OCI-LY1 (cell line): ENCODE results near the gene IDH3A.

Experiments used
- H2AFZ ChIP-seq: fragments of 200-600 bp; sonication (generic), shearing (Covaris generic); 2 replicates; pipeline ENCODE4 v1.6.0; 2014; ENCODE audit warnings: antibody characterized with exemption, mild to moderate bottlenecking, low read length
- H3F3A ChIP-seq: fragments of 200-600 bp; sonication (generic), shearing (Covaris generic); 2 replicates; pipeline ENCODE4 v1.6.0; 2014; ENCODE audit warnings: mild to moderate bottlenecking, antibody characterized with exemption, low read length, moderate library complexity; ENCODE audit not compliant: insufficient read depth
- H3K27ac ChIP-seq: fragments of 200-600 bp; sonication (generic); 2 replicates; pipeline ENCODE4 v1.5.1; 2014; ENCODE audit warnings: low read length, mixed run types, mild to moderate bottlenecking, low read depth; ENCODE audit not compliant: poor library complexity, severe bottlenecking
- H3K27me3 ChIP-seq: fragments of 200-600 bp; sonication (generic); 2 replicates; pipeline ENCODE4 v1.6.0; 2014; ENCODE audit warnings: antibody characterized with exemption, mild to moderate bottlenecking, low read length, moderate library complexity; ENCODE audit not compliant: insufficient read depth
- H3K36me3 ChIP-seq: fragments of 200-600 bp; sonication (generic); 2 replicates; pipeline ENCODE4 v1.6.1; 2014; ENCODE audit warnings: mild to moderate bottlenecking, antibody characterized with exemption, low read length, moderate library complexity, mixed read lengths; ENCODE audit not compliant: insufficient read depth
- H3K4me1 ChIP-seq: fragments of 200-600 bp; sonication (generic); 2 replicates; pipeline ENCODE4 v1.5.1; 2014; ENCODE audit warnings: mild to moderate bottlenecking, low read length, moderate library complexity; ENCODE audit not compliant: insufficient read depth, severe bottlenecking
- H3K4me2 ChIP-seq: fragments of 200-600 bp; sonication (generic), shearing (Covaris generic); 2 replicates; pipeline ENCODE4 v1.6.1; 2014; ENCODE audit warnings: low read length
- H3K4me3 ChIP-seq: fragments of 200-600 bp; sonication (generic); 2 replicates; pipeline ENCODE4 v1.5.1; 2014; ENCODE audit warnings: low read length, low read depth, mild to moderate bottlenecking, mixed read lengths; ENCODE audit not compliant: poor library complexity, severe bottlenecking
- H3K79me2 ChIP-seq: fragments of 200-600 bp; shearing (Covaris generic); 2 replicates; pipeline ENCODE4 v1.6.1; 2016; ENCODE audit warnings: mixed run types, low read length, mixed read lengths; ENCODE audit not compliant: insufficient read depth
- H3K9ac ChIP-seq: fragments of 200-600 bp; sonication (generic), shearing (Covaris generic); 2 replicates; pipeline ENCODE4 v1.6.1; 2014; ENCODE audit warnings: mild to moderate bottlenecking, low read length, mixed read lengths
- H3K9me2 ChIP-seq: fragments of 200-600 bp; sonication (generic), shearing (Covaris generic); 2 replicates; pipeline ENCODE4 v1.6.1; 2014; ENCODE audit warnings: low read depth, mild to moderate bottlenecking, low read length, mixed read lengths
- H3K9me3 ChIP-seq: fragments of 200-600 bp; shearing (Covaris generic); 2 replicates; pipeline ENCODE4 v1.6.1; 2014; ENCODE audit warnings: low read length, mixed read lengths
- H4K20me1 ChIP-seq: fragments of 200-600 bp; sonication (generic), shearing (Covaris generic); 2 replicates; pipeline ENCODE4 v1.6.0; 2016; ENCODE audit warnings: mild to moderate bottlenecking, low read length; ENCODE audit not compliant: insufficient read depth
- CTCF ChIP-seq: fragments of 200-600 bp; sonication (generic), shearing (Covaris generic); IDR thresholded peaks from 2 replicates; pipeline ENCODE4 v1.5.1; 2017; ENCODE audit warnings: mild to moderate bottlenecking, antibody characterized with exemption, low read length, moderate library complexity, mixed read lengths
- EZH2 ChIP-seq: fragments of 200-600 bp; sonication (generic), shearing (Covaris generic); IDR thresholded peaks from 2 replicates; pipeline ENCODE4 v1.8.0; 2017; ENCODE audit warnings: borderline replicate concordance, mixed run types, mild to moderate bottlenecking, antibody characterized with exemption, low read length, moderate library complexity, mixed read lengths

IDH3A gene

DNA sequence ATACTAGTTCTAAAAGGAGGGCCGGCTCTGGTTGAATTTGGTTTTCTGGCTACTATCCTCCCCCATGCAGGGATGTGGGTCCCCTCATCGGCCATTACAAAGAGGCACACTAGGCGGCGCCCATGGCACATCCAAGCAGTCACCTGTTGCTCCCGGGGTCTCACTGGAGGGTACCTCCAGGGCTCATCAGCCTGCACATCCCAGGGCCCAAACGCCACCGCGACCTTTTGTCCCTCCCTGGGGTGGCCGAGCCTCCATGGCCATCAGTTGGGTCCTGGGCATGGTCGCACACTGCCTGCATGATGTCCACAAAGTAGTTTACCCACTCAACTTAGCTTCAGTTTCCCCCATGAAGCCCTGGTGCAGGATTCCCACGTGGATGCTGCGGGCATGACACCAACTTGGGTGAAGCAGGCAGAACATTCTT is 28.3 kb downstream of the IDH3A start:
- no peaks in the 10 kb centered on the region for H3K9me2 ChIP-seq
- no peaks in the 10 kb centered on the region for H3K79me2 ChIP-seq
- no peak overlapping the region for H2AFZ ChIP-seq
- no peaks in the 10 kb centered on the region for H3K9me3 ChIP-seq
- H3F3A ChIP-seq: no peaks in the 10 kb centered on the region
- peaks cover 4% of the 10 kb centered on the region for H3K36me3 ChIP-seq
- no peaks in the 10 kb centered on the region; the same call in 1 of the 2 replicates for H3K27me3 ChIP-seq
- H3K9ac ChIP-seq: no peak overlapping the region
- H3K27ac ChIP-seq: no peak overlapping the region
- no peak overlapping the region for H3K4me3 ChIP-seq
- TF ChIP-seq CTCF: peak; percentile 83
- no peak for TF ChIP-seq EZH2
- H3K4me2 ChIP-seq: no peak overlapping the region
- no peaks in the 10 kb centered on the region for H4K20me1 ChIP-seq
- H3K4me1 ChIP-seq: peaks cover 11% of the 10 kb centered on the region

DNA sequence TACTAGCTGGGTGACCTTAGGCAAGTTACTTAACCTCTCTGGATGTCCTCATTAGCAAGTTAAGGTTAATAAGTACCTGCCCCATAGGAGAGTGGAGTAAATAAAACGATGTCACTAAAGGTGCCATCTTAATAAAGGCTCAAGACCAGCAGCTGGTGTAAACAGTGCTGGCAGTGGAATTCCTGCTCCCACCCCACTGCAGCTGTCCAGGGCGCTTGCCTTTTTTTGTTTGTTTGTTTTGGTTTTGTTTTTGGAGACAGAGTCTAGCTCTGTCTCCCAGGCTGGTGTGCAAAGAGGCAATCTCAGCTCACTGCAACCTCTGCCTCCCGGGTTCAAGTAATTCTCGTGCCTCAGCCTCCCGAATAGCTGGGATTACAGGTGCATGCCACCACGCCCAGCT is 28.9 kb downstream of the IDH3A start:
- H4K20me1 ChIP-seq: no peaks in the 10 kb centered on the region
- peaks cover 11% of the 10 kb centered on the region for H3K4me1 ChIP-seq
- H2AFZ ChIP-seq: no peak overlapping the region
- no peaks in the 10 kb centered on the region for H3K79me2 ChIP-seq
- no peak overlapping the region for H3K27ac ChIP-seq
- no peak overlapping the region for H3K9ac ChIP-seq
- H3K36me3 ChIP-seq: no peaks in the 10 kb centered on the region
- H3F3A ChIP-seq: no peaks in the 10 kb centered on the region
- TF ChIP-seq EZH2 (no peak), CTCF (no peak)
- no peak overlapping the region for H3K4me3 ChIP-seq
- no peaks in the 10 kb centered on the region; the same call in 1 of the 2 replicates for H3K27me3 ChIP-seq
- no peaks in the 10 kb centered on the region for H3K9me3 ChIP-seq
- H3K9me2 ChIP-seq: no peaks in the 10 kb centered on the region
- no peak overlapping the region for H3K4me2 ChIP-seq

DNA sequence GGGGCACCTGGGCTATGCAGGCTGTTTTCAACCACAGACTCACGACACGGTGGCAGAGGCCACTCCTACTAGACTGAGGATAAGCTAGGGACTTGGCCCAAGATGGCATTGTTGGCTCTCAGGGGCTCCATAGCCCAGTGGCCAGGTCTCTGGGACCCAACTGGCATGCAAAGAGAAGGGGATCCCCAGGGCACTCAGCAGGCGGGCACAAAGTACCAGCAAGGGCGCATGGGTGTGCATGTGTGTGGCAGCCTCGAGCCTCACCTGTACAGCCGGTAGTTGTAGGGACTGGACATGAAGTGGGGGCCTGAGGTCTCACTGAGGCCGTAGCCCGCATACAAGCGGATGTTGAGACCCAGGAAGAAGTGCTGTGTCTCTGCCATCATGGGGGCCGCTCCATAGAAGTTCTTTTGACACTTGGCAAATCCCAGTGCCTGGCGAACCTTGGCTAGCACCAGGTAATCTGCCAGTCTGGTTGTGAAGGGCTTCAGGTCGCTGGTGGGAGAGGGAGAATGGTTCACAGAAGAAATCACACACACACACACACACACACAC is 30.2 kb downstream of the IDH3A start:
- no peaks in the 10 kb centered on the region for H3F3A ChIP-seq
- H3K79me2 ChIP-seq: no peaks in the 10 kb centered on the region
- TF ChIP-seq EZH2: no peak
- TF ChIP-seq CTCF: no peak
- H4K20me1 ChIP-seq: no peaks in the 10 kb centered on the region
- H3K9me2 ChIP-seq: no peaks in the 10 kb centered on the region
- no peaks in the 10 kb centered on the region; the same call in 1 of the 2 replicates for H3K27me3 ChIP-seq
- no peak overlapping the region for H3K27ac ChIP-seq
- H3K4me2 ChIP-seq: no peak overlapping the region
- no peak overlapping the region for H2AFZ ChIP-seq
- no peak overlapping the region for H3K9ac ChIP-seq
- no peaks in the 10 kb centered on the region for H3K36me3 ChIP-seq
- H3K4me3 ChIP-seq: no peak overlapping the region
- peaks cover 4% of the 10 kb centered on the region for H3K4me1 ChIP-seq
- H3K9me3 ChIP-seq: no peaks in the 10 kb centered on the region
